Lung (tissue), 12 donors: ENCODE data around the gene MAP1A. TPM values are rescaled to one million over a fixed set of nuclear protein-coding genes. Genes with fewer than 3 reads are reported as not detected.

Experiments used
- ATAC-seq: fragments of 200-7000 bp; cut with Tn5 transposase; one replicate; pipeline ENCODE4 v1.9.1; 2020; ENCODE audit warnings: moderate number of reproducible peaks; ENCODE audit not compliant: insufficient read depth, low FRiP score
- DNase-seq, 3 donors: peaks; one replicate each; pipeline ENCODE4 v3.0.0-alpha.2; 2013 to 2017
- H3K27ac ChIP-seq, 2 donors: one replicate each; pipeline ENCODE4 v1.5.1; 2013; ENCODE audit warnings: mild to moderate bottlenecking in 2 of 2, moderate library complexity in 2 of 2, control low read depth in 1 of 2, inconsistent platforms in 1 of 2, low read depth in 1 of 2, low read length in 1 of 2
- H3K27me3 ChIP-seq, 3 donors: one replicate each; pipeline ENCODE4 v1.5.1; 2013; ENCODE audit warnings: low read length in 2 of 3; ENCODE audit not compliant: control insufficient read depth in 3 of 3, insufficient read depth in 3 of 3
- H3K36me3 ChIP-seq, 4 donors: one replicate each; pipeline ENCODE4 v1.5.1; 2013; ENCODE audit warnings: low read length in 4 of 4, mild to moderate bottlenecking in 1 of 4, moderate library complexity in 1 of 4; ENCODE audit not compliant: control insufficient read depth in 4 of 4, insufficient read depth in 4 of 4
- H3K4me1 ChIP-seq, 5 donors: one replicate each; pipeline ENCODE4 v1.5.1; 2013; ENCODE audit warnings: low read length in 5 of 5, mild to moderate bottlenecking in 2 of 5, moderate library complexity in 1 of 5; ENCODE audit not compliant: control insufficient read depth in 5 of 5, insufficient read depth in 5 of 5
- H3K4me3 ChIP-seq: one replicate; pipeline ENCODE4 v1.5.1; 2013; ENCODE audit warnings: mild to moderate bottlenecking, control low read depth, moderate library complexity
- H3K9ac ChIP-seq, 2 donors: one replicate each; pipeline ENCODE4 v1.5.1; 2013; ENCODE audit warnings: low read length in 2 of 2, control low read depth in 1 of 2; ENCODE audit not compliant: insufficient read depth in 1 of 2
- H3K9me3 ChIP-seq, 4 donors: one replicate each; pipeline ENCODE4 v1.5.1; 2013; ENCODE audit warnings: low read length in 3 of 4, mild to moderate bottlenecking in 1 of 4, moderate library complexity in 1 of 4; ENCODE audit not compliant: control insufficient read depth in 4 of 4, insufficient read depth in 3 of 4
- CTCF ChIP-seq: IDR thresholded peaks from 2 replicates; pipeline ENCODE4 v1.5.1; 2012; ENCODE audit warnings: mild to moderate bottlenecking; ENCODE audit errors: control extremely low read depth, extremely low read depth
- WGBS, 2 donors: extraction: QIAGEN DNeasy Blood & Tissue Kit; methylation state at CpG; one replicate each; pipeline ENCODE4 v1.1.7; 2013; 5-methylcytosine and 5-hydroxymethylcytosine counted together
- polyA plus RNA-seq, 2 donors: library from polyadenylated mRNA; stranded (reverse); fragments of 200-250 nt; gene quantifications; one replicate each; pipeline ENCODE4 v1.2.1, GENCODE V29; 2013
- total RNA-seq, 2 donors: library from RNA; depleted of rRNA in 1 of 2; stranded (reverse); fragments of >200 nt in 1 of 2; gene quantifications; one replicate each; pipeline ENCODE4 v1.2.1, GENCODE V29; 2014 to 2021
- donor health status: control.
- donor health status: control.
- donor health status: Bipolar disorder and iron deficiency.
- donor health status: healthy.
- donor health status: DM: yes; HTN: yes; CAD: no.

MAP1A gene
- total and polyA plus RNA-seq, 4 donors: 1.8 to 17.8 (median 5.3) TPM

- ATAC-seq (no peak), DNase-seq (no peak)
- Histone ChIP-seq H3K4me1 (no peaks in the 10 kb centered on the region), H3K27me3 (no peaks in the 10 kb centered on the region), H3K9ac (no peak overlapping the region), H3K4me3 (no peak overlapping the region), H3K27ac (no peak overlapping the region), H3K9me3 (no peaks in the 10 kb centered on the region), H3K36me3 (peaks cover 26 to 54% (median 35%) of the 10 kb centered on the region in 4 donors)
- TF ChIP-seq CTCF: no peak
- 98 to 99% methylated on average over 25 of the region's 25 CpGs for whole genome bisulfite sequencing, 2 donors
Measured at GRCh38 chr15:43473885-43474284, 43.5 kb upstream of the MAP1A start.

GRCh38 chr15:43483297-43484128, 33.9 kb upstream of the MAP1A start:
- Histone ChIP-seq H3K4me1 (peaks cover 0 to 5% (median 0%) of the 10 kb centered on the region in 5 donors), H3K4me3 (no peak overlapping the region), H3K9ac (no peak overlapping the region), H3K36me3 (peaks cover 9 to 27% (median 17%) of the 10 kb centered on the region in 4 donors), H3K27me3 (no peaks in the 10 kb centered on the region), H3K9me3 (no peaks in the 10 kb centered on the region), H3K27ac (no peak overlapping the region)
- DNase-seq (peak in 2 of 3 donors; percentile 40 to 47), ATAC-seq (no peak)
- 78 to 89% methylated on average over 4 of the region's 4 CpGs for WGBS, 2 donors
- no peak for TF ChIP-seq CTCF

GRCh38 chr15:43484455-43484854, 33.0 kb upstream of the MAP1A start:
- ATAC-seq: no peak
- 95 to 97% methylated on average over 2 of the region's 2 CpGs for WGBS, 2 donors

More at GRCh38 chr15:43484455-43484854, 33.0 kb upstream of the MAP1A start:
- Histone ChIP-seq H3K9ac (no peak overlapping the region), H3K4me1 (peaks cover 0 to 5% (median 0%) of the 10 kb centered on the region in 5 donors), H3K27me3 (no peaks in the 10 kb centered on the region), H3K4me3 (no peak overlapping the region), H3K27ac (no peak overlapping the region), H3K9me3 (no peaks in the 10 kb centered on the region), H3K36me3 (peaks cover 3 to 19% (median 12%) of the 10 kb centered on the region in 4 donors)
- DNase-seq: no peak
- no peak for TF ChIP-seq CTCF
